ENCODE data around the gene TXNL4B.

GRCh38 chr16:72131036-72131435 is 37.6 kb upstream of the TXNL4B start:
- TF ChIP-seq EP300 (IDR thresholded peaks at IDR 0.05), result no peak
- TF ChIP-seq, protein P1, sequence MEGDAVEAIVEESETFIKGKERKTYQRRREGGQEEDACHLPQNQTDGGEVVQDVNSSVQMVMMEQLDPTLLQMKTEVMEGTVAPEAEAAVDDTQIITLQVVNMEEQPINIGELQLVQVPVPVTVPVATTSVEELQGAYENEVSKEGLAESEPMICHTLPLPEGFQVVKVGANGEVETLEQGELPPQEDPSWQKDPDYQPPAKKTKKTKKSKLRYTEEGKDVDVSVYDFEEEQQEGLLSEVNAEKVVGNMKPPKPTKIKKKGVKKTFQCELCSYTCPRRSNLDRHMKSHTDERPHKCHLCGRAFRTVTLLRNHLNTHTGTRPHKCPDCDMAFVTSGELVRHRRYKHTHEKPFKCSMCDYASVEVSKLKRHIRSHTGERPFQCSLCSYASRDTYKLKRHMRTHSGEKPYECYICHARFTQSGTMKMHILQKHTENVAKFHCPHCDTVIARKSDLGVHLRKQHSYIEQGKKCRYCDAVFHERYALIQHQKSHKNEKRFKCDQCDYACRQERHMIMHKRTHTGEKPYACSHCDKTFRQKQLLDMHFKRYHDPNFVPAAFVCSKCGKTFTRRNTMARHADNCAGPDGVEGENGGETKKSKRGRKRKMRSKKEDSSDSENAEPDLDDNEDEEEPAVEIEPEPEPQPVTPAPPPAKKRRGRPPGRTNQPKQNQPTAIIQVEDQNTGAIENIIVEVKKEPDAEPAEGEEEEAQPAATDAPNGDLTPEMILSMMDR (IDR thresholded peaks at IDR 0.05), result no peak
